ENCODE results near the gene TPRG1.

DNA sequence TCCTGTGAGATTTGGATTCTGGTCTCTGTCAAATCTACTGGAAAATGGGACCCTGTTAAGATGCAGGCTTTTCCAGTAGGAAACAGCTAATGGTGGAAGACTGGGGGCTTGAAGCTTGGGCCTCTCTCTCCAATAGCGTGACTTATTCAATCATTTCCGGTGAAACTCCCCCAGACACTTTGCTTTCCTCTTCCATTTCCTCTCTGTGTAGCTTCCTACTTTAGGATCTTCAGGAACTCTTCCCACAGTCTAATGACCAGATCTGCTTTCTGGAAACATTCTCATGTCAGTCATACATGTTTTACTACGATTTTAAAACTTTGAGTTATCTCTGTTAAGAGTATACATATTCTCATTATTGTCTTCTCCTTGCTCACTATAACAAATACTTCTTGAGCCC lies 28.0 kb upstream of the TPRG1 start:
- TF ChIP-seq POLR2A (IDR thresholded peaks at IDR 0.05; ENCODE audit: low read depth, low read length) (no peak), MYC (IDR thresholded peaks at IDR 0.05; ENCODE audit: low read depth, low read length) (no peak)
- TF ChIP-seq, protein P1, sequence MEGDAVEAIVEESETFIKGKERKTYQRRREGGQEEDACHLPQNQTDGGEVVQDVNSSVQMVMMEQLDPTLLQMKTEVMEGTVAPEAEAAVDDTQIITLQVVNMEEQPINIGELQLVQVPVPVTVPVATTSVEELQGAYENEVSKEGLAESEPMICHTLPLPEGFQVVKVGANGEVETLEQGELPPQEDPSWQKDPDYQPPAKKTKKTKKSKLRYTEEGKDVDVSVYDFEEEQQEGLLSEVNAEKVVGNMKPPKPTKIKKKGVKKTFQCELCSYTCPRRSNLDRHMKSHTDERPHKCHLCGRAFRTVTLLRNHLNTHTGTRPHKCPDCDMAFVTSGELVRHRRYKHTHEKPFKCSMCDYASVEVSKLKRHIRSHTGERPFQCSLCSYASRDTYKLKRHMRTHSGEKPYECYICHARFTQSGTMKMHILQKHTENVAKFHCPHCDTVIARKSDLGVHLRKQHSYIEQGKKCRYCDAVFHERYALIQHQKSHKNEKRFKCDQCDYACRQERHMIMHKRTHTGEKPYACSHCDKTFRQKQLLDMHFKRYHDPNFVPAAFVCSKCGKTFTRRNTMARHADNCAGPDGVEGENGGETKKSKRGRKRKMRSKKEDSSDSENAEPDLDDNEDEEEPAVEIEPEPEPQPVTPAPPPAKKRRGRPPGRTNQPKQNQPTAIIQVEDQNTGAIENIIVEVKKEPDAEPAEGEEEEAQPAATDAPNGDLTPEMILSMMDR (IDR thresholded peaks at IDR 0.05; ENCODE audit: extremely low read depth in 1 of 2, insufficient read depth in 1 of 2, low read depth in 1 of 2, low read length in 2 of 2): no peak

All from endothelial cell of umbilical vein (primary cell).